ENCODE results near the gene CBFA2T2.
A peak's percentile ranks its signal among the peaks of the same experiment; 100 is the strongest.
"Not testable (repeated sequence)": the region's sequence is repeated elsewhere in the genome, so short reads cannot be mapped to it uniquely, and the experiment has no call there.

Gene CBFA2T2

GRCh38 chr20:33576432-33577125 lies 86.7 kb downstream of the CBFA2T2 start:
- no peak for DNase-seq (ENCODE audit: low read depth, low spot score)
- TF ChIP-seq CTCF (IDR thresholded peaks at IDR 0.05; ENCODE audit: low read depth, low read length): no peak
- in situ Hi-C loops (cut with HindIII; ENCODE audit: low sequenced_read_pairs): no loop called here
- no peak overlapping the region for H3K4me3 ChIP-seq (ENCODE audit: low read depth, low read length)

GRCh38 chr20:33578510-33578909 lies 88.6 kb downstream of the CBFA2T2 start:
- in situ Hi-C loops (cut with HindIII; ENCODE audit: low sequenced_read_pairs): no loop called here
- H3K4me3 ChIP-seq (ENCODE audit: low read depth, low read length): no peak overlapping the region
- DNase-seq (ENCODE audit: low read depth, low spot score): peak; percentile 56
- no peak for TF ChIP-seq CTCF (IDR thresholded peaks at IDR 0.05; ENCODE audit: low read depth, low read length)

GRCh38 chr20:33583143-33583542 lies 93.2 kb downstream of the CBFA2T2 start:
- no peak for TF ChIP-seq CTCF (IDR thresholded peaks at IDR 0.05; ENCODE audit: low read depth, low read length)
- H3K4me3 ChIP-seq (ENCODE audit: low read depth, low read length): no peak overlapping the region
- no peak for DNase-seq (ENCODE audit: low read depth, low spot score)
- in situ Hi-C loops (cut with HindIII; ENCODE audit: low sequenced_read_pairs): no loop called here

GRCh38 chr20:33584976-33585375 lies 95.1 kb downstream of the CBFA2T2 start:
- no peak for DNase-seq (ENCODE audit: low read depth, low spot score)
- H3K4me3 ChIP-seq (ENCODE audit: low read depth, low read length): no peak overlapping the region
- in situ Hi-C loops (cut with HindIII; ENCODE audit: low sequenced_read_pairs): no loop called here
- no peak for TF ChIP-seq CTCF (IDR thresholded peaks at IDR 0.05; ENCODE audit: low read depth, low read length)

GRCh38 chr20:33585413-33585812 lies 95.5 kb downstream of the CBFA2T2 start:
- in situ Hi-C loops (cut with HindIII; ENCODE audit: low sequenced_read_pairs): no loop called here
- no peak for TF ChIP-seq CTCF (IDR thresholded peaks at IDR 0.05; ENCODE audit: low read depth, low read length)
- H3K4me3 ChIP-seq (ENCODE audit: low read depth, low read length): no peak overlapping the region
- no peak for DNase-seq (ENCODE audit: low read depth, low spot score)

GRCh38 chr20:33589059-33589458 lies 99.2 kb downstream of the CBFA2T2 start:
- in situ Hi-C loops (cut with HindIII; ENCODE audit: low sequenced_read_pairs): no loop called here
- no peak for TF ChIP-seq CTCF (IDR thresholded peaks at IDR 0.05; ENCODE audit: low read depth, low read length)
- no peak for DNase-seq (ENCODE audit: low read depth, low spot score)
- H3K4me3 ChIP-seq (ENCODE audit: low read depth, low read length): no peak overlapping the region

GRCh38 chr20:33591901-33592300 lies 102.0 kb downstream of the CBFA2T2 start:
- DNase-seq (ENCODE audit: low read depth, low spot score); in situ Hi-C loops (cut with HindIII; ENCODE audit: low sequenced_read_pairs); H3K4me3 ChIP-seq (ENCODE audit: low read depth, low read length): not testable (repeated sequence)
